Right cardiac atrium (tissue), 5 donors: ENCODE measurements around the gene VAMP8. TPM values are rescaled to one million over a fixed set of nuclear protein-coding genes. Genes with fewer than 3 reads are reported as not detected.
"Not testable (repeated sequence)": the region's sequence is repeated elsewhere in the genome, so short reads cannot be mapped to it uniquely, and the experiment has no call there.

Experiments
- ATAC-seq, 2 donors: fragments of 200-7000 bp; cut with Tn5 transposase; one replicate each; pipeline versions ENCODE4 v1.8.0 to v1.9.1; 2020; ENCODE audit warnings: moderate library complexity in 2 of 2, mild to moderate bottlenecking in 1 of 2
- DNase-seq, 3 donors: peaks; one replicate each; pipeline ENCODE4 v3.0.0-alpha.2; 2020
- H3K27ac ChIP-seq: one replicate; pipeline ENCODE4 v1.5.1; 2013; ENCODE audit warnings: mild to moderate bottlenecking, low read length, control low read depth, moderate library complexity
- H3K27me3 ChIP-seq: one replicate; pipeline ENCODE4 v1.6.1; 2013; ENCODE audit not compliant: control insufficient read depth, insufficient read depth
- H3K4me1 ChIP-seq: one replicate; pipeline ENCODE4 v1.6.1; 2013; ENCODE audit warnings: low read length; ENCODE audit not compliant: control insufficient read depth, insufficient read depth
- H3K4me3 ChIP-seq: one replicate; pipeline ENCODE4 v1.5.1; 2013; ENCODE audit warnings: low read length, control low read depth
- H3K9me3 ChIP-seq: one replicate; pipeline ENCODE4 v1.6.1; 2013; ENCODE audit warnings: low read length; ENCODE audit not compliant: control insufficient read depth
- WGBS: extraction: QIAGEN DNeasy Blood & Tissue Kit; methylation state at CpG from one replicate; pipeline ENCODE4 v1.1.7; 2013; 5-methylcytosine and 5-hydroxymethylcytosine counted together
- intact Hi-C, 4 donors: fragments of 100-400 bp; cut with DNase I; formaldehyde crosslinking; loops; one replicate each; pipeline versions ENCODE4 v1.11.0 to v1.14.0; 2022 to 2023
- polyA plus RNA-seq: library from polyadenylated mRNA; stranded (reverse); fragments of 200-250 nt; gene quantifications from one replicate; pipeline ENCODE4 v1.2.3, GENCODE V29; 2013
- total RNA-seq, 4 donors: library from RNA; stranded (reverse); fragmentation: NEBNext Ultra II Directional; extraction: Animal tissue kit (Norgen Biotek cat#: 25700); gene quantifications; one replicate each; pipeline ENCODE4 v1.2.1, GENCODE V29; 2021
- donor health status: healthy with polysubstance abuse.
- donor health status: DM: no; HTN: yes; CAD: no.
- donor health status: DM: no; HTN: no; CAD: no.
- donor health status: DM: no; HTN: yes; CAD: no; lungs with severe emphysema.
- donor health status: DM: yes; HTN: yes; CAD: no.

The VAMP8 gene
- total and polyA plus RNA-seq, 5 donors, result 24.9 to 38.3 (median 32.6) TPM

GRCh38 chr2:85607268-85608215 is 30.2 kb downstream of the VAMP8 start:
- DNase-seq (peak in 1 of 3 donors; percentile 55), ATAC-seq (no peak)
- Histone ChIP-seq H3K27me3 (no peaks in the 10 kb centered on the region), H3K4me3 (no peak overlapping the region), H3K4me1 (peaks cover 12% of the 10 kb centered on the region), H3K27ac (peak overlapping the region; percentile 80), H3K9me3 (no peaks in the 10 kb centered on the region)
- intact Hi-C loops, result no loop called here
- 63% methylated on average over 9 of the region's 9 CpGs for WGBS

GRCh38 chr2:85611217-85611704 is 33.9 kb downstream of the VAMP8 start:
- WGBS, result 7% methylated on average over 24 of the region's 24 CpGs
- H3K27ac ChIP-seq, result peak overlapping the region; percentile 71
- no peaks in the 10 kb centered on the region for H3K9me3 ChIP-seq
- H3K27me3 ChIP-seq, result no peaks in the 10 kb centered on the region
- peak overlapping the region; percentile 59 for H3K4me3 ChIP-seq
- ATAC-seq (peak in 1 of 2 donors; percentile 0), DNase-seq (no peak)
- intact Hi-C loops, result no loop called here
- H3K4me1 ChIP-seq, result peaks cover under 1% of the 10 kb centered on the region

GRCh38 chr2:85611705-85612587 is 34.6 kb downstream of the VAMP8 start, which contains the start of gene C2orf68:
Gene C2orf68 (minus strand): TSS chr2:85612066. CDS start chr2:85611984, 82 bp downstream.
- no peaks in the 10 kb centered on the region for H3K4me1 ChIP-seq
- H3K9me3 ChIP-seq, result no peaks in the 10 kb centered on the region
- intact Hi-C loops, result no loop called here
- H3K27me3 ChIP-seq, result no peaks in the 10 kb centered on the region
- H3K4me3 ChIP-seq, result peak within 1 kb of the TSS; percentile 59
- DNase-seq (peak; percentile 92 to 97 (median 97)), ATAC-seq (peak; percentile 88 to 89)
- 8% methylated on average over 73 of the region's 73 CpGs for WGBS
- H3K27ac ChIP-seq, result peak within 1 kb of the TSS; percentile 73

- H3K4me1 ChIP-seq, result no peaks in the 10 kb centered on the region
- intact Hi-C loops, result no loop called here
- DNase-seq (no peak), ATAC-seq (no peak)
- 89% methylated on average over 10 of the region's 10 CpGs for WGBS
- H3K4me3 ChIP-seq, result no peak overlapping the region
- H3K27me3 ChIP-seq, result no peaks in the 10 kb centered on the region
- no peaks in the 10 kb centered on the region for H3K9me3 ChIP-seq
- H3K27ac ChIP-seq, result no peak overlapping the region
Observed at GRCh38 chr2:85613717-85614515, 36.5 kb downstream of the VAMP8 start.

GRCh38 chr2:85614757-85615156 is 37.4 kb downstream of the VAMP8 start:
- WGBS, result 94% methylated on average over 7 of the region's 7 CpGs
- H3K4me1 ChIP-seq, ATAC-seq, H3K9me3 ChIP-seq, H3K27me3 ChIP-seq, H3K27ac ChIP-seq, DNase-seq, intact Hi-C loops, H3K4me3 ChIP-seq: not testable (repeated sequence)

- 89% methylated on average over 17 of the region's 17 CpGs for WGBS
- Histone ChIP-seq H3K9me3 (no peaks in the 10 kb centered on the region), H3K27me3 (no peaks in the 10 kb centered on the region), H3K4me1 (no peaks in the 10 kb centered on the region), H3K27ac (no peak overlapping the region), H3K4me3 (no peak overlapping the region)
- DNase-seq (peak in 1 of 3 donors; percentile 46), ATAC-seq (no peak)
- intact Hi-C loops, result no loop called here
Observed at GRCh38 chr2:85615413-85615728, 38.0 kb downstream of the VAMP8 start.

GRCh38 chr2:85617723-85618122 is 40.3 kb downstream of the VAMP8 start:
- not testable (repeated sequence) for H3K4me3 ChIP-seq
- WGBS, result 80% methylated on average over 5 of the region's 5 CpGs

GRCh38 chr2:85619617-85620016 is 42.2 kb downstream of the VAMP8 start:
- 91% methylated on average over 6 of the region's 6 CpGs for WGBS
- no peak for DNase-seq
- Histone ChIP-seq H3K9me3 (no peaks in the 10 kb centered on the region), H3K4me1 (no peaks in the 10 kb centered on the region), H3K27ac (no peak overlapping the region), H3K4me3 (no peak overlapping the region), H3K27me3 (no peaks in the 10 kb centered on the region)
- ATAC-seq, result no peak
- intact Hi-C loops, result no loop called here

More at GRCh38 chr2:85617723-85618122, 40.3 kb downstream of the VAMP8 start:
- H3K27me3 ChIP-seq, H3K9me3 ChIP-seq, intact Hi-C loops, ATAC-seq, H3K4me1 ChIP-seq, H3K27ac ChIP-seq, DNase-seq: not testable (repeated sequence)

- H3K4me1 ChIP-seq, result no peaks in the 10 kb centered on the region
- H3K27ac ChIP-seq, result no peak overlapping the region
- ATAC-seq, result no peak
- H3K27me3 ChIP-seq, result no peaks in the 10 kb centered on the region
- H3K4me3 ChIP-seq, result no peak overlapping the region
- WGBS, result 92% methylated on average over 1 of the region's 1 CpG
- no peaks in the 10 kb centered on the region for H3K9me3 ChIP-seq
- DNase-seq, result no peak
- intact Hi-C loops, result no loop called here
Observed at GRCh38 chr2:85621338-85621737, 44.0 kb downstream of the VAMP8 start.

GRCh38 chr2:85623991-85624390 is 46.6 kb downstream of the VAMP8 start:
- Histone ChIP-seq H3K4me3 (no peak overlapping the region), H3K27ac (no peak overlapping the region), H3K9me3 (no peaks in the 10 kb centered on the region), H3K27me3 (no peaks in the 10 kb centered on the region), H3K4me1 (no peaks in the 10 kb centered on the region)
- DNase-seq, result no peak
- WGBS, result 44% methylated on average over 5 of the region's 5 CpGs
- intact Hi-C loops, result no loop called here
- peak; percentile 65 to 82 for ATAC-seq
